GM12864 (cell line): ENCODE data around the gene MMP11.
A peak's percentile ranks its signal among the peaks of the same experiment; 100 is the strongest.

Experiments
- DNase-seq: peaks from one replicate; pipeline ENCODE4 v3.0.0-alpha.2; 2011; ENCODE audit warnings: low read depth
- H3K4me3 ChIP-seq: 2 replicates; pipeline ENCODE4 v1.5.1; 2011; ENCODE audit warnings: mild to moderate bottlenecking, low read depth, low read length, control low read depth
- CTCF ChIP-seq: IDR thresholded peaks from 2 replicates; pipeline ENCODE4 v1.5.1; 2011; ENCODE audit warnings: low read depth, mild to moderate bottlenecking, moderate library complexity, low read length, control low read depth, inconsistent platforms; ENCODE audit errors: missing control alignments

Gene MMP11

DNA sequence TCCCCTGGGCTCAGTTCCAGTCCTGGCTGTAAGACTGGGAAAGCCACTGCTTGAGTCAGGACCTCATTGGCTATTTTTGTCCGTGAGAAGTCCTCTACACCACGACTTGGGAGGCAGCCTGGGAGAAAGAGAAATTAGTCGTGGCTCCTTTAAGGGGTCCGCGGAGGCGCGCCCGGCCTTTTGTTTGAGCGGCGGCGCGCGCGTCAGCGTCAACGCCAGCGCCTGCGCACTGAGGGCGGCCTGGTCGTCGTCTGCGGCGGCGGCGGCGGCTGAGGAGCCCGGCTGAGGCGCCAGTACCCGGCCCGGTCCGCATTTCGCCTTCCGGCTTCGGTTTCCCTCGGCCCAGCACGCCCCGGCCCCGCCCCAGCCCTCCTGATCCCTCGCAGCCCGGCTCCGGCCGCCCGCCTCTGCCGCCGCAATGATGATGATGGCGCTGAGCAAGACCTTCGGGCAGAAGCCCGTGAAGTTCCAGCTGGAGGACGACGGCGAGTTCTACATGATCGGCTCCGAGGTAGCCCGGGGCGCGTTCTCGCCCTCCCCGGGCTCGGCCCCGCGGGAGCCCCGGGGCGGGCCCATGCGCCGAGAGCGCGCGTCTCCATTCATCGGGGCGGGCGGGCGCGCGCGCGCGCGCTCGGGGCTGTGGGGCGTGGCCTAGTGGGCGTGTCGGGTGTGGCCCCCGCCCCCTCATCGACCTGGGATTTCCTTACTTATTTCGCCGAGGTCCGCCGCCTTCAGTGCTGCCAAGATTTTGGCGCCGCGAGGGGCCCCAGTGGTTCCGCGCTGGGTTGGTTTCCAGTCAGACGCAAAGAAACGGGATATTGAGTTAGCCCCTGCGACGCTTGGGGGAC lies 14.3 kb downstream of the MMP11 start, which contains the start of gene SMARCB1:
Gene SMARCB1 (plus strand): TSS at position 215 of the 848 bp plus-strand sequence. CDS start 204 bp downstream, at position 419.
- peak within 1 kb of the TSS; percentile 70 for H3K4me3 ChIP-seq
- TF ChIP-seq CTCF: no peak
- peak; percentile 53 for DNase-seq

DNA sequence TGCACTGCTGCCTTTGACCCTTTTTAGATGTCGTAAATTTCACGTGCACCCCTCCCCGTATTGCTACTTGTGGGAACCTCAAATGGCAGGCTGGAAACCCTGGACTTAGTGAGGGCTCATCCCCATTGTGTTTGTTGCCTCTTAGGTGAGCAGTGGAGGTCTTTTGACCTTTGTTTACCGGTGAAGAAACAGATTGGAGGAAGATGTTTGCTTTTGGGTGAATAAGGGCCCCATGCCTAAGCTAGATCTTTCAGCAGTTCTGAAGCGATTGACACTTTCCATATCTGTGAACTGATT lies 14.9 kb downstream of the MMP11 start:
- DNase-seq: no peak
- peak overlapping the region; percentile 70 for H3K4me3 ChIP-seq
- TF ChIP-seq CTCF: no peak

DNA sequence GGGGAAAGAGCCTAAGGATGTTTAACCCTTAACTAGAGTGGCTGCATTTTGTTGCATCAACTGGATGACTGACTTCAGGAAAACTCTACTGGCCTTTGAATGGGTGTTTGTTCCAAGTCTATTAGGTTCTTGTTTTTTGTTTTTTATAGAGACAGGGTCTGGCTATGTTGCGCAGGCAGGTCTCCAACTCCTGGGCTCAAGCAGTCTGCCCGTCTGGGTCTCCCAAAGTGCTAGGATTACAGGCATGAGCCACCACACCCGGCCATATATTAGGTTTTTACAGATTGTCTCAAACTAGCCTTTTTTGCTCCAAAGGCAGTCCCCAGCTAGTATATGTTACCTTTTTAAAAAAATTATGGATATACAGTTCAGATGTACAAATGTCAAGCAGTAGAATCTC lies 15.3 kb downstream of the MMP11 start:
- no peak for DNase-seq
- H3K4me3 ChIP-seq: peak overlapping the region; percentile 70
- TF ChIP-seq CTCF: no peak

GRCh38 chr22:23789121-23789520 lies 16.5 kb downstream of the MMP11 start:
- DNase-seq: no peak
- TF ChIP-seq CTCF: no peak

DNA sequence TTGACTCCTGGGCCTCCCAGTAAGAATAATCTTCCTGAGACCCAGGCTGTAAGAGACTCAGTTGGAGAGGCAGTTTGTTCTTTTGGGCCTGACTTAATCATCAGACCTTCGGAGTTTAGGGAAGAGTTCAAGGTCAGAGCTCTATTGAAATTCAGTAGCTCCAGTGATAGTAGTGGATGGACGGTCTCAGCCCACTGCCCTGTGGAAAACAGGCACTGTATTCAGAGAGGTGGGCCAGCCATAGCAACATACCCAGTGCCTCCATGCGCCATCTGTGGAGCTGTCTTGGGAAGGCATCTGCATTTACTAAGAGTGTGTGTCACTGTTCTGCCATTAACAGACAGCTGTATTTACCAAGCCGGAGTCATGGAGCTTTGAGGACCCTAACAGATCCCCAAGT lies 17.0 kb downstream of the MMP11 start:
- no peak overlapping the region for H3K4me3 ChIP-seq
- TF ChIP-seq CTCF: no peak
- DNase-seq: no peak

More at GRCh38 chr22:23789121-23789520, 16.5 kb downstream of the MMP11 start:
- H3K4me3 ChIP-seq: no peak overlapping the region

DNA sequence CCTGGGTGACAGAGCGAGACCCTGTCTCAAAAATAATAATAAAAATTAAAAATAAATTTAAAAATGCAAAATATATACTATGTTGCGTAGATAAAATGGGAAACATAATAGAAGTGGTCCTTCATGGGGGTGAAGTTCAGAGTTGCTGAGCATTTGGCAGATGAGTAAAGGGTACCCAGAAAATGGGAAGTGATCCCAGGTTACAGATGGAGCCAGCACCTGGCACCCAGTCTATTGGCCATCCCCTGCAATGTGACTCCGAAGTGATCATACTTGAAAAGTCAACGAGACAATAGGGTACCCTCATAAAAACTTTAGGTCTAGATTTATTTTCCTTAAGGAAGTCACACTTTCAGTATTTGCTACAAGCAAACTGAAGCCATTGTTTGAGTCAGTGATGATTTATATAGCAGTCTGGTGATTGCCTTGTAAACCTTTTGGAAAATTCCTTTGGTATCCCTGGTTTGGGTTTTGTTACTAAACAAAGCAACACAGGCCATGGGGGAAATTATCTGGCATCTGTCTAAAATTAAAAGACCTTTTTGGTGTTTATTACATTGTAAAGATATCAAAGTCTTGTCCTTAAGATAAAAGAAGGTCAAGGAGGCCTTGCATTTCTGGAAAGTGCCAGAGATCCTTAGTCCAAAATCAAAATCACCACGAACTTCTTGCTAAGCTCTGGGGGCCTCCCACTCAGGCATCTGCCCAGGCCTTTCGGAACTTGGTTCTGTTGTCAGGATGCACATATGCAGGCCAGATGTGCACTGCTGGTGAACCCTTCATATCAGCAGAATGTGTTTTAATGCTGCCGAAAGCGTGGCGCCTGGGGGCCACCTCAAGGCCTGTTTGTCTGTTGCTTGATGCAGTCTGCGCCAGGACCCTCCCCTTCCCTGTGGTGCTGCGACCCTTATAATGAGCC lies 18.4 kb downstream of the MMP11 start:
- DNase-seq: no peak
- no peak overlapping the region for H3K4me3 ChIP-seq
- TF ChIP-seq CTCF: no peak
